HTERT RPE-1 (cell line): ENCODE results near the gene PTHLH.

Experiments
- in situ Hi-C: fragments of 300-500 bp; cut with MboI; formaldehyde crosslinking; loops from 4 replicates; pipeline ENCODE4 v1.14.3; 2020; ENCODE audit warnings: low sequenced_read_pairs

Gene PTHLH

GRCh38 chr12:27940756-27941402 lies 31.7 kb downstream of the PTHLH start:
- in situ Hi-C loops: no loop called here

GRCh38 chr12:27940245-27940644 lies 32.3 kb downstream of the PTHLH start:
- in situ Hi-C loops: no loop called here

GRCh38 chr12:27937768-27938167 lies 34.8 kb downstream of the PTHLH start:
- in situ Hi-C loops: no loop called here

- in situ Hi-C loops: no loop called here
Observed at GRCh38 chr12:27936196-27936595, 36.3 kb downstream of the PTHLH start.

GRCh38 chr12:27934276-27934675 lies 38.3 kb downstream of the PTHLH start:
- in situ Hi-C loops: no loop called here

GRCh38 chr12:27931390-27931789 lies 41.1 kb downstream of the PTHLH start:
- in situ Hi-C loops: no loop called here

GRCh38 chr12:27927347-27927746 lies 45.2 kb downstream of the PTHLH start:
- in situ Hi-C loops: no loop called here

- in situ Hi-C loops: no loop called here
Observed at GRCh38 chr12:27924350-27925135, 48.0 kb downstream of the PTHLH start.

- in situ Hi-C loops: no loop called here
Observed at GRCh38 chr12:27922531-27923139, 49.9 kb downstream of the PTHLH start.

GRCh38 chr12:27919671-27920235 lies 52.8 kb downstream of the PTHLH start:
- in situ Hi-C loops: no loop called here

GRCh38 chr12:27915536-27915935 lies 57.0 kb downstream of the PTHLH start:
- in situ Hi-C loops: no loop called here

GRCh38 chr12:27915021-27915420 lies 57.5 kb downstream of the PTHLH start:
- in situ Hi-C loops: no loop called here

- in situ Hi-C loops: no loop called here
Observed at GRCh38 chr12:27913999-27914614, 58.4 kb downstream of the PTHLH start.

GRCh38 chr12:27911397-27911796 lies 61.1 kb downstream of the PTHLH start:
- in situ Hi-C loops: no loop called here
